SK-N-MC (cell line): ENCODE measurements around the gene DNER.

Source experiments
- DNase-seq: peaks from one replicate; pipeline ENCODE4 v3.0.0-alpha.2; 2011; ENCODE audit warnings: low read depth, low spot score
- H3K27ac ChIP-seq: fragments of 200-600 bp; sonication (generic); 2 replicates; pipeline ENCODE4 v1.5.1; 2016; ENCODE audit warnings: mixed run types
- H3K36me3 ChIP-seq: fragments of 200-600 bp; sonication (generic); 2 replicates; pipeline ENCODE4 v1.6.1; 2017; ENCODE audit warnings: antibody characterized with exemption, low read length, mixed read lengths; ENCODE audit not compliant: insufficient read depth
- H3K4me3 ChIP-seq: fragments of 200-600 bp; sonication (generic); 2 replicates; pipeline ENCODE4 v1.5.1; 2016
- H3K9ac ChIP-seq: fragments of 200-600 bp; sonication (generic); 2 replicates; pipeline ENCODE4 v1.8.0; 2017; ENCODE audit warnings: mixed run types, mixed read lengths; ENCODE audit not compliant: insufficient read length
- H3K9me3 ChIP-seq: fragments of 200-600 bp; sonication (generic); 2 replicates; pipeline ENCODE4 v1.6.1; 2017; ENCODE audit warnings: low read depth, mild to moderate bottlenecking, antibody characterized with exemption, low read length, moderate library complexity, mixed read lengths
- EZH2 ChIP-seq: fragments of 200-600 bp; sonication (generic); IDR thresholded peaks from one replicate; pipeline ENCODE4 v1.6.1; 2017; ENCODE audit warnings: antibody characterized with exemption
- FOXP2 ChIP-seq: optimal IDR thresholded peaks from 2 replicates; pipeline ENCODE3; 2011; ENCODE audit warnings: mild to moderate bottlenecking, moderate library complexity; ENCODE audit not compliant: insufficient read depth; ENCODE audit errors: extremely low read length, control extremely low read depth
- POLR2AphosphoS5 ChIP-seq: IDR thresholded peaks from 2 replicates; pipeline ENCODE4 v1.6.1; 2012; ENCODE audit warnings: mild to moderate bottlenecking, low read depth, low read length, borderline replicate concordance

The DNER gene

GRCh38 chr2:229416116-229416694, 298.1 kb downstream of the DNER start:
- Histone ChIP-seq H3K36me3 (no peaks in the 10 kb centered on the region), H3K9ac (no peak overlapping the region), H3K4me3 (no peak overlapping the region), H3K27ac (no peak overlapping the region), H3K9me3 (no peaks in the 10 kb centered on the region)
- TF ChIP-seq EZH2 (no peak), POLR2AphosphoS5 (no peak), FOXP2 (no peak)
- no peak for DNase-seq

GRCh38 chr2:229414631-229415030, 299.7 kb downstream of the DNER start:
- no peak for TF ChIP-seq EZH2
- TF ChIP-seq POLR2AphosphoS5, result no peak
- no peak for TF ChIP-seq FOXP2
- Histone ChIP-seq H3K9ac (no peak overlapping the region), H3K9me3 (no peaks in the 10 kb centered on the region), H3K27ac (no peak overlapping the region), H3K36me3 (no peaks in the 10 kb centered on the region), H3K4me3 (no peak overlapping the region)
- no peak for DNase-seq

GRCh38 chr2:229412686-229413085, 301.7 kb downstream of the DNER start:
- no peak overlapping the region for H3K27ac ChIP-seq
- H3K4me3 ChIP-seq, result no peak overlapping the region
- no peaks in the 10 kb centered on the region for H3K36me3 ChIP-seq
- DNase-seq, result no peak
- no peak overlapping the region for H3K9ac ChIP-seq
- H3K9me3 ChIP-seq, result no peaks in the 10 kb centered on the region
- TF ChIP-seq POLR2AphosphoS5, result no peak
- no peak for TF ChIP-seq FOXP2
- TF ChIP-seq EZH2, result no peak

GRCh38 chr2:229410946-229411345, 303.4 kb downstream of the DNER start:
- Histone ChIP-seq H3K27ac (no peak overlapping the region), H3K9ac (no peak overlapping the region), H3K9me3 (no peaks in the 10 kb centered on the region), H3K36me3 (no peaks in the 10 kb centered on the region), H3K4me3 (no peak overlapping the region)
- DNase-seq, result no peak
- TF ChIP-seq POLR2AphosphoS5, result no peak
- TF ChIP-seq EZH2, result no peak
- TF ChIP-seq FOXP2, result no peak

GRCh38 chr2:229410264-229410663, 304.1 kb downstream of the DNER start:
- TF ChIP-seq EZH2 (no peak), FOXP2 (no peak), POLR2AphosphoS5 (no peak)
- H3K27ac ChIP-seq, result no peak overlapping the region
- no peak overlapping the region for H3K9ac ChIP-seq
- no peak overlapping the region for H3K4me3 ChIP-seq
- no peaks in the 10 kb centered on the region for H3K9me3 ChIP-seq
- no peak for DNase-seq
- H3K36me3 ChIP-seq, result no peaks in the 10 kb centered on the region

GRCh38 chr2:229409751-229410181, 304.6 kb downstream of the DNER start:
- Histone ChIP-seq H3K4me3 (no peak overlapping the region), H3K27ac (no peak overlapping the region), H3K9ac (no peak overlapping the region), H3K36me3 (no peaks in the 10 kb centered on the region), H3K9me3 (no peaks in the 10 kb centered on the region)
- DNase-seq, result no peak
- TF ChIP-seq FOXP2 (no peak), POLR2AphosphoS5 (no peak), EZH2 (no peak)

GRCh38 chr2:229408962-229409361, 305.4 kb downstream of the DNER start:
- H3K36me3 ChIP-seq, result no peaks in the 10 kb centered on the region
- TF ChIP-seq EZH2 (no peak), POLR2AphosphoS5 (no peak), FOXP2 (no peak)
- no peaks in the 10 kb centered on the region for H3K9me3 ChIP-seq
- no peak for DNase-seq
- no peak overlapping the region for H3K4me3 ChIP-seq
- peak overlapping the region; percentile 60 for H3K27ac ChIP-seq
- no peak overlapping the region for H3K9ac ChIP-seq

GRCh38 chr2:229408356-229408755, 306.0 kb downstream of the DNER start:
- H3K27ac ChIP-seq, result peak overlapping the region; percentile 60
- H3K9ac ChIP-seq, result no peak overlapping the region
- no peak for TF ChIP-seq POLR2AphosphoS5
- no peak for TF ChIP-seq FOXP2
- peak; percentile 81 for DNase-seq
- H3K9me3 ChIP-seq, result no peaks in the 10 kb centered on the region
- no peaks in the 10 kb centered on the region for H3K36me3 ChIP-seq
- H3K4me3 ChIP-seq, result no peak overlapping the region

- no peak for DNase-seq
- no peak overlapping the region for H3K9ac ChIP-seq
Observed at GRCh38 chr2:229407170-229407569, 307.2 kb downstream of the DNER start.

More at GRCh38 chr2:229407170-229407569, 307.2 kb downstream of the DNER start:
- TF ChIP-seq EZH2 (no peak), POLR2AphosphoS5 (no peak), FOXP2 (no peak)
- Histone ChIP-seq H3K4me3 (no peak overlapping the region), H3K27ac (no peak overlapping the region), H3K9me3 (no peaks in the 10 kb centered on the region), H3K36me3 (no peaks in the 10 kb centered on the region)
